ENCODE results near the gene SALL1. TPM values are rescaled to one million over a fixed set of nuclear protein-coding genes. Genes with fewer than 3 reads are reported as not detected.

SALL1 gene
- total and polyA plus RNA-seq, 2 of the 8 experiments (the other 6 are each of a cell fraction or from before 2014, with no cell fraction given) = 33.7 to 56.8 TPM

GRCh38 chr16:51103590-51103989 is 47.5 kb downstream of the SALL1 start:
- no peaks in the 10 kb centered on the region; a peak in 1 of 7 replicates for H3K4me1 ChIP-seq (replicated peaks in 1 of 4; ENCODE audit: control insufficient read depth in 3 of 4, insufficient read depth in 4 of 4, low read length in 3 of 4)
- DNase-seq (ENCODE audit: low read depth in 1 of 2, low spot score in 2 of 2) = no peak
- no peak overlapping the region for H2BK12ac ChIP-seq (ENCODE audit: low read depth, low read length)
- no peak for TF ChIP-seq TCF12 (IDR thresholded peaks at IDR 0.05; ENCODE audit: low read depth, low read length)
- TF ChIP-seq TAF7 (optimal IDR thresholded peaks at IDR 0.05; ENCODE audit: borderline replicate concordance, low read depth, low read length) = no peak
- no peak for TF ChIP-seq SP1 (IDR thresholded peaks at IDR 0.05; ENCODE audit: low read depth, low read length)
- no peak for TF ChIP-seq SAP30 (IDR thresholded peaks at IDR 0.05; ENCODE audit: insufficient read depth, insufficient replicate concordance, low read length)
- TF ChIP-seq NANOG (IDR thresholded peaks at IDR 0.05; ENCODE audit: insufficient read depth, low read depth, low read length, poor library complexity, severe bottlenecking) = no peak
- TF ChIP-seq MAX (IDR thresholded peaks at IDR 0.05) = no peak
- TF ChIP-seq CTBP2 (IDR thresholded peaks at IDR 0.05; ENCODE audit: borderline replicate concordance, insufficient read depth, insufficient read length, low read length) = no peak
- TF ChIP-seq KDM5A (IDR thresholded peaks at IDR 0.05; ENCODE audit: low read length) = no peak
- TF ChIP-seq CREB1 (IDR thresholded peaks at IDR 0.05) = no peak
- no peak for TF ChIP-seq KDM4A (IDR thresholded peaks at IDR 0.05; ENCODE audit: low read depth, low read length, severe bottlenecking)
- no peak for TF ChIP-seq EZH2 (IDR thresholded peaks at IDR 0.05; ENCODE audit: low read depth, low read length, severe bottlenecking)
- no peak overlapping the region for H4K91ac ChIP-seq (replicated peaks; ENCODE audit: insufficient read length, low read length)
- H3K23me2 ChIP-seq (ENCODE audit: low read depth, low read length) = no peaks in the 10 kb centered on the region
- H3K4ac ChIP-seq (replicated peaks; ENCODE audit: insufficient read length, low read depth, low read length) = no peak overlapping the region
- no peak overlapping the region for H3K14ac ChIP-seq (ENCODE audit: insufficient read length)
- ChIA-PET CTCF (ENCODE audit: partially characterized antibody) (interaction anchor here (0.7 to 1.0 kb wide), 2 partner anchors 23 to 172 kb away, joined by 3 to 4 read pairs; no protein-coding TSS in a partner anchor), POLR2A (ENCODE audit: partially characterized antibody) (no interaction called here)
- no peak overlapping the region for H4K5ac ChIP-seq (ENCODE audit: insufficient read length, low read depth, low read length)
- no peak overlapping the region for H3K27ac ChIP-seq (ENCODE audit: low read depth, low read length)
- H3K36me3 ChIP-seq (ENCODE audit: control insufficient read depth in 2 of 4, insufficient read depth in 4 of 4, low read length in 3 of 4) = no peaks in the 10 kb centered on the region
- H4K20me1 ChIP-seq (replicated peaks in 1 of 2; ENCODE audit: control insufficient read depth in 1 of 2, insufficient read depth in 2 of 2, low read length in 2 of 2) = no peaks in the 10 kb centered on the region
- no peak overlapping the region for H3K56ac ChIP-seq (replicated peaks; ENCODE audit: insufficient read length, low read depth, low read length)
- no peaks in the 10 kb centered on the region for H3K79me2 ChIP-seq (ENCODE audit: control insufficient read depth in 1 of 2, insufficient read depth in 2 of 2, low read length in 2 of 2)
- no peak overlapping the region for H2AK5ac ChIP-seq (ENCODE audit: low read depth, low read length)
- H3K23ac ChIP-seq (ENCODE audit: insufficient read length) = no peak overlapping the region
- no peak overlapping the region for H2AFZ ChIP-seq (ENCODE audit: low read length)
- no peak overlapping the region for H4K8ac ChIP-seq (ENCODE audit: extremely low read depth, insufficient read depth, low read length)
- no peaks in the 10 kb centered on the region for H3K9me3 ChIP-seq (ENCODE audit: insufficient read depth in 2 of 2, low read depth in 1 of 2, low read length in 1 of 2)
- no peak overlapping the region for H3K18ac ChIP-seq (ENCODE audit: extremely low read depth, low read length)
- no peak overlapping the region for H2BK20ac ChIP-seq (ENCODE audit: low read length)
- H3K4me2 ChIP-seq (ENCODE audit: insufficient read depth in 1 of 2, low read depth in 2 of 2, low read length in 2 of 2) = no peak overlapping the region
- no peak overlapping the region for H3K4me3 ChIP-seq (ENCODE audit: extremely low read depth in 1 of 4, insufficient read depth in 2 of 4, low read depth in 3 of 4, low read length in 4 of 4)
- H3K27me3 ChIP-seq (replicated peaks in 1 of 4; ENCODE audit: control insufficient read depth in 3 of 4, extremely low read depth in 1 of 4, insufficient read depth in 3 of 4, low read length in 3 of 4) = no peaks in the 10 kb centered on the region
- H3K79me1 ChIP-seq (ENCODE audit: low read depth, low read length) = no peaks in the 10 kb centered on the region
- H2BK5ac ChIP-seq (ENCODE audit: low read depth, low read length) = no peak overlapping the region
- H3K9ac ChIP-seq (replicated peaks in 1 of 4; ENCODE audit: extremely low read depth in 1 of 4, low read depth in 3 of 4, low read length in 3 of 4) = no peak overlapping the region
- no peak overlapping the region for H2BK15ac ChIP-seq (ENCODE audit: low read length)
- H2BK120ac ChIP-seq (replicated peaks; ENCODE audit: low read depth, low read length) = no peak overlapping the region
- no peak for FAIRE-seq
- WGBS, 2 experiments (ENCODE audit: extremely low coverage in 1 of 2, insufficient coverage in 1 of 2, insufficient read length in 1 of 2, insufficient replicate concordance in 2 of 2, low coverage in 1 of 2, low lambda C conversion rate in 2 of 2, missing lambda C conversion rate in 1 of 2) = 94% methylated on average over 4 of the region's 4 CpGs; no CpG with 5 or more reads in 1 of the 2 experiments

Measured in H1 (cell line).